Ureter (tissue), 1 donor: ENCODE measurements around the gene IGSF9B. TPM values are rescaled to one million over a fixed set of nuclear protein-coding genes. Genes with fewer than 3 reads are reported as not detected.
"Not testable (repeated sequence)": the region's sequence is repeated elsewhere in the genome, so short reads cannot be mapped to it uniquely, and the experiment has no call there.

Experiments
- DNase-seq: peaks from one replicate; pipeline ENCODE4 v3.0.0-alpha.2; 2020; ENCODE audit warnings: low spot score
- total RNA-seq: library from RNA; stranded (reverse); gene quantifications from one replicate; pipeline ENCODE4 v1.2.4, GENCODE V29; 2023
- donor health status: DM: yes; HTN: yes; CAD: no.

IGSF9B gene, protein sequence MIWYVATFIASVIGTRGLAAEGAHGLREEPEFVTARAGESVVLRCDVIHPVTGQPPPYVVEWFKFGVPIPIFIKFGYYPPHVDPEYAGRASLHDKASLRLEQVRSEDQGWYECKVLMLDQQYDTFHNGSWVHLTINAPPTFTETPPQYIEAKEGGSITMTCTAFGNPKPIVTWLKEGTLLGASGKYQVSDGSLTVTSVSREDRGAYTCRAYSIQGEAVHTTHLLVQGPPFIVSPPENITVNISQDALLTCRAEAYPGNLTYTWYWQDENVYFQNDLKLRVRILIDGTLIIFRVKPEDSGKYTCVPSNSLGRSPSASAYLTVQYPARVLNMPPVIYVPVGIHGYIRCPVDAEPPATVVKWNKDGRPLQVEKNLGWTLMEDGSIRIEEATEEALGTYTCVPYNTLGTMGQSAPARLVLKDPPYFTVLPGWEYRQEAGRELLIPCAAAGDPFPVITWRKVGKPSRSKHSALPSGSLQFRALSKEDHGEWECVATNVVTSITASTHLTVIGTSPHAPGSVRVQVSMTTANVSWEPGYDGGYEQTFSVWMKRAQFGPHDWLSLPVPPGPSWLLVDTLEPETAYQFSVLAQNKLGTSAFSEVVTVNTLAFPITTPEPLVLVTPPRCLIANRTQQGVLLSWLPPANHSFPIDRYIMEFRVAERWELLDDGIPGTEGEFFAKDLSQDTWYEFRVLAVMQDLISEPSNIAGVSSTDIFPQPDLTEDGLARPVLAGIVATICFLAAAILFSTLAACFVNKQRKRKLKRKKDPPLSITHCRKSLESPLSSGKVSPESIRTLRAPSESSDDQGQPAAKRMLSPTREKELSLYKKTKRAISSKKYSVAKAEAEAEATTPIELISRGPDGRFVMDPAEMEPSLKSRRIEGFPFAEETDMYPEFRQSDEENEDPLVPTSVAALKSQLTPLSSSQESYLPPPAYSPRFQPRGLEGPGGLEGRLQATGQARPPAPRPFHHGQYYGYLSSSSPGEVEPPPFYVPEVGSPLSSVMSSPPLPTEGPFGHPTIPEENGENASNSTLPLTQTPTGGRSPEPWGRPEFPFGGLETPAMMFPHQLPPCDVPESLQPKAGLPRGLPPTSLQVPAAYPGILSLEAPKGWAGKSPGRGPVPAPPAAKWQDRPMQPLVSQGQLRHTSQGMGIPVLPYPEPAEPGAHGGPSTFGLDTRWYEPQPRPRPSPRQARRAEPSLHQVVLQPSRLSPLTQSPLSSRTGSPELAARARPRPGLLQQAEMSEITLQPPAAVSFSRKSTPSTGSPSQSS (N-terminal part only)
- total RNA-seq = 52.0 TPM

DNA sequence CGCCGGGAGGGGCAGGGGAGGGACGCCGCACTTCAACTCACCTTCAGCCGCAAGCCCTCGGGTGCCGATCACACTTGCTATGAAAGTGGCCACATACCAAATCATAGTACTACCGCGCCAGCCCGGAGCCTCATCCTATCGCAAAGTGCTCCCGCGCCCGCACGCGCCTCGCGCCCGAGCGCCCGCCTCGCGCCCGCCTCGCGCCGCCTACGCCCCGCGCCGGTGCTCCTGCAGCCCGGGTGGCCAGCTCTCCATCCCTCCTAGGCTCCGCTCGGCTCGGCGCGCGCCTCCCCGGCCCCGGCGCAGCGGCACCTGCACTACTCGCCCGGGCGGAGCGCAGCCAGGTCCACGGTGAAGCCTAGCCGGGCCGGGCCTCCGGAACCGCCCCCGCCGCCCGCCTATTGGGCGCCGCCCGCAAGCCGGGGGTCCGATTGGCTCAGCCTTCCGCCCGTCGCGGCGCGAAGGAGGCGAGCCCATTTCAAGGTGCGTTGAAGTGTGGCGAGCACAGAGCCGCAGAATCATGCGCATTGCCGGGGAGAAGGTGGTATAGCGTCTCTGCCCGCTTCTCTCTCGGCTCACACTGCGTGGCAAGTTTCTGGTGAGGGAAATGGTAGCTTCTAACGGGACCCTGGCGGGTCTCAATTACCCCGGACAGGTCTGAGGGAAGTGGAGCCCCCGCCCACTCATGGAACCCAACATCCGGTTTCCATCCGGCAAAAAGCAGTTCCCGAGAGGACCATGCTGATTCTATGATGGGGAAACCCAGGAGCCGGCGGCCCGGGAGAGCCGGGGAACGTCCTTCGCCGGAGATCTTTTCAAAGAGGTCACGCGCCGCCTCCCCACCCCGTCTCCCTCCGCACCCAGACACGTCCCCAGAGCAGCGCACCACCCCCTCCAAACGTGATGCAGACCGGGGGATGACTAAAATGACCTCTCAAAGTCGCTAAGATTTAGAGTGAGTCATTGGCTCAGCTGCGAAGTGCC lies at the start of gene IGSF9B:
Gene IGSF9B (minus strand): TSS at position 319 of the 984 bp plus-strand sequence. CDS start 214 bp downstream, at position 105.
- DNase-seq = peak; percentile 90

DNA sequence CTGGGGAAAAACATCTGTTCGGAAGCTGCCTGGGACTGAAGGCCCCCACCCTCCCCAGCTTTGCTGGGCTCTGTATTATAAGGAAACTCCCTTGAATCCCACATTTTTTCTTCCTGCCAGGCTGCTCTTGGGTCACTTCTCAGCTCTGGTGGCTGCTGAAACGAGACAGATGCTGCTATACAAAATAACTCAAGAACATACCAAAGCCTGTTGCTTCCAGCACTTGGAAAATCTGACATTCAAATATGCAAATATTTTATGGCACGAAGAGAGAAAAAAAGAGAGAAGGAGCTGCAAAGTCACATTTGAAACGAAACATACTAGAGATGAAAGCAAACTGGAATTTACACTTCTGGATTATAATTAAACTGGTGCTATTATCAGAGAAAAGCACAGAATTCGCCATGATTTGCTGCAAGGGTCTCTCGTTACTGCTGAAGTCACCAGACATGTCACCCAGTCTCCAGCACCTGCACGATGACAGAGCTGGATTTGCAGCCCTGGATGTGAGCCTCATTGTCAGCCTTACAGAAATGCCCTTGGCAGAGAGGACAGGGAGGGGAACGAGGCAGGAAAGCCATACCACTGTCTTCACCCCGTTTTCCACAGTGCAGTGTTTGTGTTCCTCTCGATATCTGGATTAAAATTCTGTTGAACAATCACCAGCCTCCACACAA lies 47.9 kb upstream of the IGSF9B start:
- DNase-seq = no peak

DNA sequence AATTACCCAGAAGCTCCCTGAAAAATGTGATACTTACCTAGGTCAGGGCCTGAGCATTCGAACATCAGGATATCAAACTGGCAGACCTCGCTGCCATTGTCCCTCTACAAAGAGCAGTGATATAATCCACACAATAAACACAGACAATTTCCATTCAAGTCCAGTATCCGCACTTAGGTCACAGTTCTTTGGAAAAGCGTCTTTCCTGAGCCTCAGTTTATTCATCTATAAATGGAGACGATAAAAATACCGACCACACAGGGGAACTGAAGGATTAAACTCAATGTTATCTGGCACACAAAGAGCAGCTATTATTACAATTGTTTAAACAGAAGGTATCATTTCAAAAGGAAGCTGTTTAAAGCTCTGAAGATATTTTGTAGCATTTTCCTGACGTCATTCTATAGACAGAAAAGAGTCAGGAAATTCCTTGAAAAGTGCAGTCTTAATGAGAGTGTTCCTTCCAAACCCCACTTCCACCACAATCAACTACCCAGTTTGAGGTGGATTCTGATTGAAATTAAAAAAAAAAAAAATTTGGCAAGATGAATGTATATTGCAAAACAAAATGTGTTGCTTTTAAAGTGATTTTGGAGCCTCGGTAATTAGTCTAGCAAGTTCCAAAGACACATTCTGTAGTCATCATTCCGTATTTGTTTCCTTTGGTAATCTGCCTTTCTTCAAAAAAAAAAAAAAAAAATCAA lies 47.2 kb upstream of the IGSF9B start:
- no peak for DNase-seq

DNA sequence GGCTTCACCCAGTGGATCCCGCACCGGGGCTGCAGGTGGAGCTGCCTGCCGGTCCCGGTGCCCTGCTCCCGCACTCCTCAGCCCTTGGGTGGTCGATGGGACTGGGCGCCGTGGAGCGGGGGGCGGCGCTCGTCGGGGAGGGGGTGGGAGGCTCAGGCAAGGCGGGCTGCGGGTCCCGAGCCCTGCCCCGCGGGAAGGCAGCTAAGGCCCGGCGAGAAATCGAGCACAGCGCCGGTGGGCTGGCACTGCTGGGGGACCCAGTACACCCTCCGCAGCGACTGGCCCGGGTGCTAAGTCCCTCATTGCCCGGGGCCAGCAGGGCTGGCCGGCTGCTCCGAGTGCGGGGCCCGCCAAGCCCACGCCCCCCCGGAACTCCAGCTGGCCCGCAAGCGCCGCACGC lies 46.1 kb upstream of the IGSF9B start:
- not testable (repeated sequence) for DNase-seq

DNA sequence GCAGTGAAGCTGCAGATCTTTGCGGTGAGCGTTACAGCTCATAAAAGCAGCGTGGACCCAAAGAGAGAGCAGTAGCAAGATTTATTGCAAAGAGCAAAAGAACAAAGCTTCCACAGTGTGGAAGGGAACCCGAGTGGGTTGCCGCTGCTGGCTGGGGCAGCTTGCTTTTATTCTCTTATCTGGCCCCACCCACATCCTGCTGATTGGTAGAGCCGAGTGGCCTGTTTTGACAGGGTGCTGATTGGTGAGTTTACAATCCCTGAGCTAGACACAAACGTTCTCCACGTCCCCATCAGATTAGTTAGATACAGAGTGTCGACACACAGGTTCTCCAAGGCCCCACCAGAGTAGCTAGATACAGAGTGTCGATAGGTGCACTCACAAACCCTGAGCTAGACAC lies 45.6 kb upstream of the IGSF9B start:
- not testable (repeated sequence) for DNase-seq

DNA sequence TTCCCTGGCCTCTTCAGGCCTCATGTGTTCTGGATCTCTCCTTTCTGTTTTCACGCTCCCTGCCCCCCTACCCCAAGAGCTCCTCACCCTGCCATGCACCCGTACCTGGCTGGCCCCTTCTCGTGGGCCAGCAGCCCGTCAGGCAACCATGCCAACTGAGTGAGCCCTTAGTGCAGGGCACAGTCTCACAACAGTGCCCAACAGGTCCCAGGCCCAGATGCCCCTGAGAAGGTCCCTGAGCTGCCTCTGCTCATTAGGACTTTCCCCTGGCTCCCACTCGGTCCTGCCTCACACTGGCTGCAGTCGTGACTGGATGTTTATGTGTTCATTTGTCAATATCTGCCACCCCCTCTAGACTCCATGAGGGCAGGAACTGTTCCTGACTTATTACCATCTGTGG lies 44.8 kb upstream of the IGSF9B start:
- no peak for DNase-seq

DNA sequence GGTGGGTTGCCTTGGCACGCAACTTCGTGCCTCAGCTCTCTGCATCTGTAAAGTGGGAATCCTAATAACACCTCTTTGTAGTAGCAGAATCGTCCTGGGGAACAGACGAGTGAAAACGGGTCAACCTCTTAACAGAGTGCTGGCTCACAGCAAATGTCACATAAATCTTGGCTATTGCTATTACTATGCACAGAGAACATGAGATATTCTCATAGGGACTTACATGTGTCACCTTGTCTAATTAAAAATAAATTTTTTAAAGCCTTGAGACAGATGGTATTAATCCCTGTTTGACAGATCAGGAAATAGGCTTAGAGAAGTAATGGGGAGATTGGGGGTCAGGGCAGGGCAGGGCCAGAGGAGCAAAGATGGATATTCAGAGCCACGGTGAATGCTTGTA lies 44.3 kb upstream of the IGSF9B start:
- DNase-seq = no peak

DNA sequence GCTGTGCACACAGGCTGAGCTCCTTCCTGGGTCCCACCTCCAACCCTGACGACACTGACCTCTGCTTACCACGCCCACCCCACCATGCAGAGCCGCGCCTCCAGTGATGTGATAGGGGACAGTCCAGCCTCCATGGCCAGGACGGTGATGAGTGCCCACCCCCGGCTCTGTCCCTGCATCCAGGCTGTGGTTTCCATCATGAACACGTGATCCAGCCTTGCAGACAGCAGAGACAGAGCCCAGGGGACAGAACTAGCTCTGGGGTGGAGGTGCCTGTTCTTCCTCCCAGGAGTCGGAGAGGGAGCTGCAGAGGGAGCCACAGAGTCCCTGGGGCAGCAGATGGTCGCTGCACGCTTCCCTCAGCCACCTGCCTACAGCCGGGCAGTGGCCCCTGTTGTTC lies 42.6 kb upstream of the IGSF9B start:
- DNase-seq = no peak

DNA sequence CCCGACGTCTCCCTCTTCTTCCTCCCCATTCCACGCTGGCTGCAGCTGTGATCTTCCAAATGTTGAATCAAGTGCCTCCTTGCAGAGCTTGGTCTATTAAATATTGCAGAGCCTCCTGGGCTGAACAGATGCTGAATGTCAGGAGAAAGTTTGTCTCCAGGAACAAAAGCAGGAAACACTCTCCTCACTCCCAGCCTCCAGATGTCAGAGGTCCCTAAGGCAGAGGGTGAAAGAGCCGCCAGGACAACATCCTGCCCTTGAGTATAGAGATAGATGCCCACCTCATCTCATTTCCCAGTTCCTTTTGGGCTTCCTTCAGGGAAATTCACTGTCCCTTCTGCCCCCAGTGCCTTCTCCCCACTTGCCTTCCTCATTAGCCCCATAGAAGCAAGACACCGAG lies 40.8 kb upstream of the IGSF9B start:
- no peak for DNase-seq

DNA sequence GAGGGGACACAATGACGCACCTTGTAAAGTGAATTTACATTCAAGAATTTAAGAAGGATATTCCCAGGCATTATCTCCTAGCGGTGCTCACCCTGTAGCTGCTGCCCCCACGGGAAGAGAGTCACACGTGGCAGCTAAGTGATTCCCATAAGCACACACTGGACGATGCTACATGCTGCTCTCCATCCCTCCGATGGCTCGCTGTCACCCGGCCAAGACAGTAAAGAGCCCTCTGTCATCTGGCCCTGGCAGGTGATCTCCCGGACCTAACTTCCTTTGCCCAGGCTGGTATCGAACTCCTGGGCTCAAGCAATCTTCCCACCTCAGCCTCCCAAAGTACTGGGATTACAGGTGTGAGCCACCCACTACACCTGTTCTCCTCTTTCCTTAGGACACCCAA lies 39.9 kb upstream of the IGSF9B start:
- DNase-seq = no peak

DNA sequence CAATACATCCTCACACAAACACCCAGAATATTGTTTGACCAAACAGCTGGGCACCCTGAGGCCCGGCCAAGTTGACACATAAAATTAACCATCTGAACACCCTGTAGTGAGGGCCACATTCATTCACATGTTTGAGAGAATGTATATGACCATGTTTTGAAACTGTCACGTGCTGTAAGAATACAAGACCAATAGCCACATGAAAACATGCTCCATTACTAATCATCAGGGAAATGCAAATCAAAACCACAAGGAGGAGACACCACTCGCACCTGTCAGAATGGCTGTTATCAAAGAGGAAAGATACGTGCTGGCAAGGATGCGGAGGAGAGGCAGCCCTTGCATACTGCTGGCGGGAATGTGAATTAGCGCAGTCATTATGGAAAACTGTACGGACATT lies 38.3 kb upstream of the IGSF9B start:
- DNase-seq = no peak

DNA sequence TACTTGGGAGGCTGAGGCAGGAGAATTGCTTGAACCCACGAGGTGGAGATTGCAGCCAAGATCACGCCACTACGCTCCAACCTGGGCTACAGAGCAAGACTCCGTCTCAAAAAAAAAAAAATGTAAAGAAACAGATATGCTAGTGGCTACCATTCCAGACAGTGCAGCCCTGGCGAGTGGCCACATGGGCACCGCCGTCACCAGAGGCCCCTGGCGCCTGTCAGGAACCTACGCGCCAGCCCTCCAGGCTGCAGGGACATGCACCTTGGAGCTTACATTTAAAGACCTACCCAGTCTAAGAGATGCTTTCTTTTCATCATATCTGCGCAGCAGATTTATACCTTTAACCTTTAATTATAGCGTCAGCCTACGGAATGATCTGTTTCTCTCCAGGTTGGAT lies 37.2 kb upstream of the IGSF9B start:
- no peak for DNase-seq

DNA sequence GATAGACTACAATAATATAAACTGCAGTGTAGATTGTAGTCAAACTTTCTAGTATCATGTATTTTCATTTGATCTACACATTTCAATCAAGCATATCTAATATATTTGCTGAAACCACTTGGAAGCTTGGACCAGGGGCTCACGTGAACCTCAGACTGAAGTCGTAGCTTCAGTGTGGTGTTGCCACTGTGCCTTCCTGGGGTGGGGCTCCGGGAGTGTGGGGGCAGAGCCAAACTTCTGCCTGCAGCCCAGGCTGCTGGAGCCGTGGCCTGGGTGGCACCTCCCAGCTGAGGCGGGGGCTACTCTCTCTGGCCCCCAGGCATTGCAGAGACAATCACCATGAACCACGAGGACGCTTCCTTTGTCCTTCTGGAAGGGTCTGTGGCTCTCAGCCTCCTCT lies 36.3 kb upstream of the IGSF9B start:
- DNase-seq = no peak

DNA sequence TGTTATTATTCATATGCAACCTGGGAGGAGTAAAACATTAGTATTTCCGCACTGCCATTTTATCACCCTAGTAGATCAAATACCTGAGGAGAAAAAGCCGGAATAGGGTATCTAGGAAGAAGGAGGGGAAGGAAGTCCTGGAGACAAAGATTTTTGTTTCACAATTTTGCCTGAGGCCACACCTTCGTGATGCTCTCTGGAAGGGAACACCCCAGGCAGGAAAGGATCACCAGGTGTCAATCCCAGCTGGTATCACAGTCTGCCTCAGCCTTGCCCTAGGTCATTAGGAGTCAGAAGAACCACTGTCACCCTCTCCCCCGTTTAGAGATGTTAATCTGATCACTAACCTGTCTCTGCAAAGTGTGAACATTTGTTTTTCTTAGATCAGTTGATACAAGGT lies 35.4 kb upstream of the IGSF9B start:
- no peak for DNase-seq

DNA sequence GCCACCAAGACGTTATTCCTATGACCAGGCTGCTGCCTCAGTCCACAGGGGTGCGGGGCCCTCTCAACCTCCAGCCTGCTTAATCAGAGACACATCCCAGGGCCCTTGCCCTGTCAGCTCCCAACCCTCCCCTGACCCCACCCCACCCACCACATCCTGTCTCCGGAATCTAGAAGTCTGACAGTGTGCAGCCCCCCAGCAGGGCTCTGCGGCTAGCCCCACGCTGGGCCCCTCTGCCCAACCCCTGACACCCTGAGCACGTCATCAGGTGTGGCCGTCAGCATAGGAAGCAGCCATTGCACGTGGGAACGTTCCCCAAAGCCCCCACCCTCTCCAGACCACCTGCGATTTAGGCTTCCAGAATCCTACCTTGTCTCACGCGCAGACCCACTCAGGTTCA lies 34.3 kb upstream of the IGSF9B start:
- no peak for DNase-seq

DNA sequence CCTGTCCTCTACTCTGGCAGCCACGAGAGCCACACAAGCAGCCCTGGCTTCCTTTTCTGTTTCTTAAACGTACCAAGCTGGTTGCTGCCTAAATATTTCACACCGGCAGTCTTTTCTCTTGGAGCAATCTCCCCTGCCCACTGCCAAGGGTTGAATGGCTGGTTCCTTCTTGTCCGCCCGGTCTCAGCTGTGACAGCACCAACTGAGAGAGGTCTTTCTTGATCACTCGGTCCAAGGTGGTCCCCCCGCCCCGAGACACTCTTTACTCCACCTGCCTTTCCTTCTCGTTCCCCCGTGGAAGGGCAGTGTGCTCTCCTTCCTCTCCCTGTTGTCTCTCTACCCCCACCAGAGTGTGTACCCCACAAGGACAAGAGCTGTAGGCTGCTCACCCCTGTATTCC lies 33.7 kb upstream of the IGSF9B start:
- DNase-seq = no peak

DNA sequence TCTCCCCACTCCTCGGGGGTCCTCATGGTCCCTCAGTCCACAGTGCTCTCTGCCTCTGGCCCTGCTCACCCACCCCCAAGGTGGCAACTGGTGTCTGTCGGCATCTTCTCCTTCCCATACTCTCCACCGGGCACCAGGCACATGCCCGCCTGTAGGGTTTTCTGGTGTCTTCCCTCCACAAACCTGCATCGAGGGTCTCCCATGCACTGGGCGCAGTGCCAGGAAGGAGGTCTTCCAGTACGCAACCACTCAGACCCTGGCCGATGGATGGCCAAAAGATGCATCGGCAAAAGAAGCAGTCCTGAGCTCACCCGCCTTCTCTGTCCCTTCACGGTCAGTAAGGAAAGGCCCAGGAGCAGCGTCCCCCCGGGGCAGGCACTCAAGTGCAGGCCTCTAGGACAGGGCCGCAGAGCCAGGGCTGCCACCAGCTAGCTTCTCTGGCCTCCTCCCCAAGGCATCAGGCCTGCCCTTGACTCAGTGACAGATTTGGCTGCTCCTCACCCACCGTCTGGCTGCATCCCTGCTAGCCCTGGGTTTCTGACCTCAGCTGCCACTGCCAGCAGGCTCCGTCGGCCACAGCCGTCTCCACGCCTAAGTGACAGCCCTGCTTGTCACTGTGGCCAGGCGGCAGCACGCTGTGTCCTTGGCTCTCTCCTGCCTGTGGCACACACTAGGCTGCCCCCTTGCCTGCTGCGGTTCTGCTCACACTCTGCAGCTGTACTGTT lies 32.1 kb upstream of the IGSF9B start:
- no peak for DNase-seq

DNA sequence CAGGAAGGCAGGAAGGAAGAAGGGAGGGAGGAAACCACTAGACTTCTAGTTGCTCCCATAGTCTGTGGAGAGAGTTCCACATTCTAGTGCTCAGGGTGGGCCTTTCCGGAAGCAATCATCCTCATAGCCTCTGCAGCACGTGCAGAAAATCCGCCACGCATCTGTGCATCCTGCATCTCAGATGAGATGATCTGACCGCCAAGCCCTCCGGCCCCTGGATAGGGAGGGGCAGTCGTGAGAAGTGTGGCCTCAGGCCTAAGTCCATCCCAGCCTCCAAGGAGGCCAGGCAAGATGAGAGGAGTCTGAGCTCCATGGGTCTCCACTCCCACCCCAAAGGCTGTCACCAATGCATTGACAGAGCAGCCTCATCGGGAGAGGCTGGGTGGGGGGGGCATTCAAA lies 30.4 kb upstream of the IGSF9B start:
- no peak for DNase-seq
